GM18870 (cell line): ENCODE measurements around the gene MLF2.

ENCODE experiments used
- ATAC-seq: cut with Tn5 transposase; IDR thresholded peaks from one replicate; pipeline ENCODE4 v1.9.1; 2021; ENCODE audit warnings: moderate library complexity; ENCODE audit not compliant: unreplicated experiment

MLF2 gene

GRCh38 chr12:6778574-6779550 is 25.9 kb upstream of the MLF2 start:
- peak; percentile 71 for ATAC-seq

DNA sequence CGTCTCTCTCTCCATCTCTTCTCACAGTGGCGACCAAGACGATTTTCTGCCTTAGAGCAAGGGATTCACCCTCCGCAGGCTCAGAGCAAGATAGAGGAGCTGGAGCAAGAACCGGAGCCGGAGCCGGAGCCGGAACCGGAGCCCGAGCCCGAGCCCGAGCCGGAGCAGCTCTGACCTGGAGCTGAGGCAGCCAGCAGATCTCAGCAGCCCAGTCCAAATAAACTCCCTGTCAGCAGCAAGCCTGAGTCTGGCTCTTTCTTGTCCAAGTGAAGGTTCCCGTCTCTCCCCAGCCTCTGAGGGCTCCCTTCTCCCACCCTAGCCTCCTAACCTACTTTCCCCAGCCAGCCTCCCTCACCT is 25.3 kb upstream of the MLF2 start:
- no peak for ATAC-seq

- no peak for ATAC-seq
These were observed 24.4 kb upstream of the MLF2 start for GRCh38 chr12:6777386-6777785.

DNA sequence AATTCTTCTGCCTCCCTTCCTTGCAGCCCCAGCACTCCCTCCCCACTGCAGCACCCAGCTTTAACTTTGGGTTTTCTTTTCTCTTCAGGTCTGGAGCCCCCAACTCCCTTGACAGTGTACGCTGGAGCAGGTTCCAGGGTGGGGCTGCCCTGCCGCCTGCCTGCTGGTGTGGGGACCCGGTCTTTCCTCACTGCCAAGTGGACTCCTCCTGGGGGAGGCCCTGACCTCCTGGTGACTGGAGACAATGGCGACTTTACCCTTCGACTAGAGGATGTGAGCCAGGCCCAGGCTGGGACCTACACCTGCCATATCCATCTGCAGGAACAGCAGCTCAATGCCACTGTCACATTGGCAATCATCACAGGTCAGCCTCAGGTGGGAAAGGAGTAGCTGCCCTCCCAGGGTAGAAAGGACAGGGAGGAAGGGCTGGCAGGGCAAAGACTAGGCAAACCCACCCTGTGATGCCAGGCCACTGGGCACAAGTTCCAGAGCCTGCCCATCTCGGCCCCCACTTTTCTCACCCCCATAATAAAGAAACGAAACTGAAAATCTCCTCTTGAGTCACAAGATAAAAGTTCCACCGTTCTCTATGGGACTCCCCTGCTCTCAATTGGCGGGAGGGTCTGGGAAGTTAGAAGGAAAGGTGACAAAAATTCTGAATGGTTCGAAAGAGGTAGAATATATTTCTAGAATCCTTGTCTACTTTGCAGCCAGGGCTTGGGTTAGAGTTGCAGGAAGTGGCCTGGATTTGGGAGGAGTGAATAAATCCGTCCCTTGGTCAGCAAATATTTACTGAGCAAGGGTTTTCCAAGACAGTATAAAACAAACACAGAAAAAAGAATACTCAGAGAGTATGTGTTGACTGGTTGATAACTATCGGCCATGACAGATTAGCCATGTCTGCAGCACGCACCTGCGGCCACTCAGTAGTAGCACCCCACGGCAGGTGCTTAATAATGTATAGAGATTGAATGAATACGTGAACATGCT is 22.5 kb upstream of the MLF2 start:
- ATAC-seq = no peak

- no peak for ATAC-seq
These were observed 21.6 kb upstream of the MLF2 start for GRCh38 chr12:6774499-6775062.

- no peak for ATAC-seq
These were observed 20.8 kb upstream of the MLF2 start for GRCh38 chr12:6773590-6774351.

DNA sequence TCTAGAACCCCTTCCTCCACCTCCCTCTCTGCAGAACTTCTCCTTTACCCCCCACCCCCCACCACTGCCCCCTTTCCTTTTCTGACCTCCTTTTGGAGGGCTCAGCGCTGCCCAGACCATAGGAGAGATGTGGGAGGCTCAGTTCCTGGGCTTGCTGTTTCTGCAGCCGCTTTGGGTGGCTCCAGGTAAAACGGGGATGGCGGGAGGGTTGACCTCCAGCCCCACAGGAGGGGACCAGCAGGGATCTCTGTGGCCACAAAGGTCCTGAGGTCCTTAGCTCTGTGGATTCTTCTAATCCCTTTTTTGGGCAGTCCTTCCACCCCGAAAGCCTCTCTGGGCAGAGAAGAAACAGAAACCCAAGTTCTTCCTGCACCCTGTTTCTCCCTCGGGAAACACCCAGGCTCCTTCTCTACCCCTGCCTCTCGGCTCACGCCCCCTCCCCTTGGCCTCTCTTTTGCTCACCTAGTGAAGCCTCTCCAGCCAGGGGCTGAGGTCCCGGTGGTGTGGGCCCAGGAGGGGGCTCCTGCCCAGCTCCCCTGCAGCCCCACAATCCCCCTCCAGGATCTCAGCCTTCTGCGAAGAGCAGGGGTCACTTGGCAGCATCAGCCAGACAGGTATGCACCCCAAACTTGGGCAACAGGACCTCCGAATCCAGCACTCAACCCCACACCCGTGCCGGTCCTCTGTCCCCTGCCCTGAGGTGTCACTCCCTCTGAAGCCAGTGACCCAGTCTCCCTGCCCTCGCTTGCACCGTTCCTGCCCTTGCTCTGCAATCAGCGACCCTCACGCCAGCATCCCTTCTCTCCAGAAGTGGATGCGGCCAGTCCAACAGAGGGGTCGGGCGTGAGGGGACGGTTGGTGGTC is 20.0 kb upstream of the MLF2 start:
- ATAC-seq = no peak

- no peak for ATAC-seq
These were observed 19.4 kb upstream of the MLF2 start, which contains the start of gene LAG3 for GRCh38 chr12:6772331-6772695. Gene LAG3 (plus strand): TSS chr12:6772520. CDS start chr12:6772853, 333 bp downstream.

GRCh38 chr12:6771509-6772330 is 18.8 kb upstream of the MLF2 start:
- ATAC-seq = no peak

DNA sequence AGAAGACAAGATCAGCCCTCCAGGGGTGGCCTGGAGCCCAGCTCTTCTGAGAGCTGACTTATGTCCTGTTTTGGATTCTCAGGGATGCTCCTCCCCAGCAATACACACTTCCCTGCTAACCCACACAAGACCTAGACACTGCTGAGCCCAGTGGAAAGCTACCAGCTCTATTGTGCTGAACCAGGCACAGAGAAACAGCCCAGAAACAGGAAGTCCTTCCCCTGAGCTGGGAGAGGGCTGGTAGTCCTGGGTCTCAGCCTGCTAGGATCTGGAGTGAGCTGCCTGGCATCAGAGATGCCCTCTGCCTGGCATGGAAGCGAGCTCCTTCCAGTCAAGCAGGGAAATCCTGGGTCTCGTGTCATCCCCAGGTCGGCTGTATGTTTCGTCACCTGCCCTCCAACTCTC is 18.2 kb upstream of the MLF2 start:
- no peak for ATAC-seq

GRCh38 chr12:6770600-6770999 is 17.7 kb upstream of the MLF2 start:
- ATAC-seq = no peak

DNA sequence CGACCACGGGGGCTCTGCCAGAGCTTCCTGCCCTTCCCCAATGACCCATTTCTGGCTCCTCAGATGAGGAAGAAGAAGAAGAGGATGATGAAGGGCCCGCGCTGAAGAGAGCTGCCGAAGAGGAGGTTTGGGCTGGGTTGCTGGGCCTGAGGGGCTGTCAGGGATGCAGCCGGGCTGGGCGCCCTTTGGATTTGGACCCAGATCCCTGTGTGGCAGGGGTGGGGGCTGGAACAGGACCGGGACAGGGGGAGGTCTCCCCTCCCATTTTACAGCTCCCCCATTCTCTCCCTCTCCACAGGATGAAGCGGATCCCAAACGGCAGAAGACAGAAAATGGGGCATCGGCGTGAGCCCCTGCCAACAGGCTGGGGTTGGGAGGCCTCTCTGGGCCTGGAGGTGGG is 17.2 kb upstream of the MLF2 start:
- ATAC-seq = no peak

DNA sequence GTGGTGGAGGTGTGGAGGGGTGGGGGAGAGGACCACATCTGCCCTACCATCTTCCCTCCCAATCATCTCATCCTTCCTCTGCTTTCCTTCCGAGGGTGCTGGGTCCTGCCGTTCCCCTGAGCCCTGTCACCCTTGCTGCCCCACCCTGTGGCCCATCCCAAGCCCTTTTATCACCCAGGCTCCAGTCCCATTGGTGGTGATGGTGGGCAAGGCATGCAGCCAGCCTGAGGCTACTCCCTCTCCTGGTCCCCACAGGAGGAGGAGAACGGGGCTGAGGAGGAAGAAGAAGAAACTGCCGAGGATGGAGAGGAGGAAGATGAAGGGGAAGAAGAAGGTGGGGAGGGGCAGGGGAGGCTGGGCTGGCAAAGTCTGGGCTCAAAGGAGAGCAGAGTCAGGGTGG is 16.7 kb upstream of the MLF2 start:
- no peak for ATAC-seq

- ATAC-seq = no peak
These were observed 16.0 kb upstream of the MLF2 start for GRCh38 chr12:6768990-6769389.

GRCh38 chr12:6768437-6768914 is 15.5 kb upstream of the MLF2 start:
- ATAC-seq = no peak

DNA sequence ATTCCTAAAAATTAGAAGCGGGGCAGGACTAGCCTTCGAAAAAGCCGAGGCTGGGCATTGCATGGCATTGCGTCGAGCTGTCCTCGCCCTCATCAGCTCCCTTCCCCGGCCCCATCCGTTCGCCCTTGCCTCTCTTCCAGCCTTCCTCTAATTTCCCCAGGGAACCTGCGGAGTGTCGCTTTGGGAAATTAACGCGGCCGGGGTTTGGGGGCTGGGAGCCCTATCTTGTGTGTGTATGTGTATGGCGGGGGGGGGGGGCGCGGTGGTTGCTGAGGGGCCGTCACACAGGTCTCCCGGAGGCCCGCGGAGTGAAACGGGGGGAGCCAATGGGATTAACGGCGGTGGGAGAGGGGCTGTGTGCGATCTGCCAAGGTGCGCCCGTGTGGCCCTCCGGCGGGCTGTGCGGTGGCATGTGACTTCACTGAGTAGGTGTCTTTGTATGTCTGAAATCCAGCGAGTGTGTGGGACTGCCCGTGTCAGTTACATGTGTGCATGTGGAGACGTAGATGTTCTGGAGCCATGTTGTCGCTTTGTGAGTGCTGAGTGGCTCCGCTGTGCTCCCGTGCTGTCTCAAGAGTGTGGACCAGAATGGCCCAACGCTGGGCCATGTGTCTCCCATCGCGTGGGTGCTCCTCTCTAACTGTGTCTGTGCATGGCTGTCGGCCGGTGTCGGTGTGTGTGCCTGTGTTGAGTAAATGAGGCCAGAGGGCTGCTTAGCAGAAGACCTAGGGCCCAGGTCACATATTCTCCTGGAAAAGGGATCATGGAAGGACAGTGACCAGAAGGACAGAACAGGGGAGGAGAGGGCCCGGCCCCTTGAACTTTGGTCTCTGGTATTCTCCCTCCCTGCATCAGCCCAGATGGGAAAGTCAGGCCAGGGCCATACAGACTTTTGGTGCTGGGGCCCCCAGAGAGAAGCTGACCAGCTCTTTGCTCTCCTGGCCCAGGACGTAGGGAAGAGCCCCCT is 14.7 kb upstream of the MLF2 start:
- ATAC-seq = no peak

- ATAC-seq = no peak
These were observed 13.9 kb upstream of the MLF2 start for GRCh38 chr12:6766651-6767349.
